GM12874 (cell line): ENCODE results near the gene CYBRD1.

Experiments
- CTCF ChIP-seq: IDR thresholded peaks from 2 replicates; pipeline ENCODE4 v1.5.1; 2011; ENCODE audit warnings: low read depth, mild to moderate bottlenecking, control low read depth, low read length, moderate library complexity; ENCODE audit not compliant: insufficient read depth

CYBRD1 gene

GRCh38 chr2:171547720-171548119 lies 25.4 kb downstream of the CYBRD1 start:
- no peak for TF ChIP-seq CTCF

GRCh38 chr2:171550613-171551012 lies 28.3 kb downstream of the CYBRD1 start:
- no peak for TF ChIP-seq CTCF

- no peak for TF ChIP-seq CTCF
These were observed 29.6 kb downstream of the CYBRD1 start for GRCh38 chr2:171551836-171552235.

GRCh38 chr2:171553236-171553635 lies 31.0 kb downstream of the CYBRD1 start:
- no peak for TF ChIP-seq CTCF

- TF ChIP-seq CTCF: no peak
These were observed 31.6 kb downstream of the CYBRD1 start for GRCh38 chr2:171553858-171554257.

GRCh38 chr2:171554991-171555615 lies 32.8 kb downstream of the CYBRD1 start:
- no peak for TF ChIP-seq CTCF

- no peak for TF ChIP-seq CTCF
These were observed 35.1 kb downstream of the CYBRD1 start for GRCh38 chr2:171557363-171557762.

- TF ChIP-seq CTCF: no peak
These were observed 41.0 kb downstream of the CYBRD1 start for GRCh38 chr2:171563301-171563700.
